Astrocyte (in vitro differentiated cells and primary cell): ENCODE results near the gene RNF207. TPM values are rescaled to one million over a fixed set of nuclear protein-coding genes. Genes with fewer than 3 reads are reported as not detected.

Experiments
- DNase-seq: peaks from one replicate; pipeline ENCODE4 v3.0.0-alpha.2; 2010; ENCODE audit warnings: low read depth
- FAIRE-seq: peaks from 2 replicates; lab custom pipeline; 2011; peaks lifted over from hg19 to GRCh38; lab: Jason Lieb, UNC
- H2AFZ ChIP-seq: 2 replicates; pipeline ENCODE4 v1.6.0; 2012; ENCODE audit warnings: low read depth, low read length, inconsistent platforms
- H3K27ac ChIP-seq: 2 replicates; pipeline ENCODE4 v1.5.1; 2011; ENCODE audit warnings: low read depth, low read length, inconsistent platforms
- H3K27me3 ChIP-seq: 2 replicates; pipeline ENCODE4 v1.6.0; 2011; ENCODE audit warnings: low read length, inconsistent platforms; ENCODE audit not compliant: insufficient read depth
- H3K36me3 ChIP-seq: 2 replicates; pipeline ENCODE4 v1.5.1; 2011; ENCODE audit warnings: low read length, inconsistent platforms; ENCODE audit not compliant: insufficient read depth
- H3K4me1 ChIP-seq: 2 replicates; pipeline ENCODE4 v1.5.1; 2011; ENCODE audit warnings: low read length, inconsistent platforms; ENCODE audit not compliant: insufficient read depth
- H3K4me2 ChIP-seq: 2 replicates; pipeline ENCODE4 v1.6.0; 2012; ENCODE audit warnings: low read length, inconsistent platforms
- H3K4me3 ChIP-seq: 2 replicates; pipeline ENCODE4 v1.5.1; 2011; ENCODE audit warnings: low read depth, mild to moderate bottlenecking, low read length, inconsistent platforms; ENCODE audit not compliant: insufficient read depth
- H3K79me2 ChIP-seq: 2 replicates; pipeline ENCODE4 v1.6.0; 2012; ENCODE audit warnings: mild to moderate bottlenecking, low read length, inconsistent platforms; ENCODE audit not compliant: insufficient read depth
- H3K9ac ChIP-seq: 2 replicates; pipeline ENCODE4 v1.6.0; 2012; ENCODE audit warnings: mild to moderate bottlenecking, low read length, inconsistent platforms
- H3K9me3 ChIP-seq: 2 replicates; pipeline ENCODE4 v1.5.1; 2012; ENCODE audit warnings: low read depth, mild to moderate bottlenecking, low read length, inconsistent platforms; ENCODE audit not compliant: insufficient read depth
- H4K20me1 ChIP-seq: 2 replicates; pipeline ENCODE4 v1.6.0; 2012; ENCODE audit warnings: low read length, inconsistent platforms; ENCODE audit not compliant: insufficient read depth
- H3K27ac Mint-ChIP-seq: one replicate; pipeline ENCODE4 v1.8.0; 2021; ENCODE audit warnings: mild to moderate bottlenecking, mixed read lengths; ENCODE audit not compliant: unreplicated experiment
- H3K27me3 Mint-ChIP-seq: one replicate; pipeline ENCODE4 v1.8.0; 2021; ENCODE audit warnings: low read depth, mixed read lengths; ENCODE audit not compliant: unreplicated experiment
- H3K36me3 Mint-ChIP-seq: one replicate; pipeline ENCODE4 v1.8.0; 2021; ENCODE audit warnings: low read depth, mixed read lengths; ENCODE audit not compliant: unreplicated experiment
- H3K4me1 Mint-ChIP-seq: one replicate; pipeline ENCODE4 v1.8.0; 2021; ENCODE audit warnings: low read depth, mixed read lengths; ENCODE audit not compliant: unreplicated experiment
- H3K4me3 Mint-ChIP-seq: one replicate; pipeline ENCODE4 v1.8.0; 2021; ENCODE audit warnings: mild to moderate bottlenecking, moderate library complexity, mixed read lengths; ENCODE audit not compliant: unreplicated experiment
- H3K9me3 Mint-ChIP-seq: one replicate; pipeline ENCODE4 v1.8.0; 2021; ENCODE audit warnings: mild to moderate bottlenecking, mixed read lengths; ENCODE audit not compliant: unreplicated experiment
- CTCF ChIP-seq: IDR thresholded peaks from 2 replicates; pipeline ENCODE4 v1.5.1; 2011; ENCODE audit warnings: low read depth, mild to moderate bottlenecking, inconsistent platforms, low read length, moderate library complexity; ENCODE audit not compliant: insufficient read depth
- EZH2 ChIP-seq: IDR thresholded peaks from 2 replicates; pipeline ENCODE4 v1.6.1; 2012; ENCODE audit warnings: mild to moderate bottlenecking, low read length, inconsistent platforms; ENCODE audit not compliant: insufficient read depth
- total RNA-seq: library from RNA; stranded (reverse); gene quantifications from 2 replicates; pipeline ENCODE4 v1.2.1, GENCODE V29; 2021

RNF207 gene
- total RNA-seq, 1 donor from 2014 or later, result 4.7 TPM

DNA sequence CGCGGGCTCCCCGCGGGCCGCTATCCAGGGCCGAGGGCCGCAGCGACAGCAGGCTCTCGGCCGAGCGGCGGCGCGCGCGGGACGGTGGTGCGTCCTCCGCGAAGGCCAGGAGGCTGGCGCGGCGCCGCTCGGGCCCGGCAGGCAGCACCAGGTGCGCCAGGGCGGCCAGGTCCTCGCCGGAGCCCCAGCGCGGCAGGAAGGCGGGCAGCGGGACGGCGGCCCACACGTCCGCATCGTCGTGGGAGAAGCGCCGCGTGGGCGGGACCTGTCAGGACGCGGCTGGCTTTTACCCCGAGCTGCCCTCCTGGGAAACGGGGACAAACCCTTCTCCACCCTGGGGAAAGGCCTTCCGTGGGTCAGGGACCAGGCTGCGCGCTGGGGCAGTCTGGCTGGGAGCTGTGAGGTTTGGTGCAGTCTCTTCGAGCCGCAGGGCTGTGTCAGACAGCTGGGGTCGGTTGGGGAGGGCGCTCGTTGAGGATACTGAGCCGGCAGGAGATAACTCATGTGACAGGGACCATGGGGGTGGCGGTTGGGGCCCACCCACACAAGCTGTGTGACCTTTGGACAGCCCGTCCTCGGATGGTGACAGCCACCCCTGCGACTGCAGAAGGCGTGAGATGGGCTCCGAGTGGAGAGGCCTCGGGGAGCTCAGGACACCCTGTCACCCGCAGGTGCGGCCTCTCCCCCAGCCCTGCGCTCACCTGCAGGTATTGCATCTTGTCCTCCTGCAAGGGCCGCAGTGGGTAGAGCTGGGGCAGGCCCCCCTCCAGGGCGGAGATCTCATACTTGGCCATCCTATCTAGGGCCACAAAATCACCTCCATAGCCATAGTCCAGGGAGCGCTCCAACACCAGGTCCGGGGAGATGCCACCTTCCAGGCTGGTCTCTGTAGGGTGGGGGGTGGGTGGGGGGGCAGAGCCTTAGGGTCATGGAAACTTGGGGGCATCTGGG, 44.1 kb downstream of the RNF207 start:
- no peak overlapping the region for H3K27ac ChIP-seq
- H3K27me3 ChIP-seq, result peaks cover 12% of the 10 kb centered on the region
- H3K4me3 ChIP-seq, result no peak overlapping the region
- H3K36me3 ChIP-seq, result no peaks in the 10 kb centered on the region
- Mint-ChIP-seq H3K4me3 (no peak overlapping the region), H3K4me1 (no peaks in the 10 kb centered on the region), H3K9me3 (no peaks in the 10 kb centered on the region), H3K27me3 (peaks cover 52% of the 10 kb centered on the region), H3K36me3 (peaks cover 2% of the 10 kb centered on the region), H3K27ac (peak overlapping the region; percentile 53)
- H4K20me1 ChIP-seq, result peaks cover 15% of the 10 kb centered on the region
- no peaks in the 10 kb centered on the region for H3K9me3 ChIP-seq
- DNase-seq (no peak), FAIRE-seq (no peak)
- H3K9ac ChIP-seq, result no peak overlapping the region
- H3K4me2 ChIP-seq, result peak overlapping the region; percentile 55
- no peak overlapping the region for H2AFZ ChIP-seq
- no peaks in the 10 kb centered on the region for H3K79me2 ChIP-seq
- H3K4me1 ChIP-seq, result no peaks in the 10 kb centered on the region
- peak; percentile 46 for TF ChIP-seq EZH2
- TF ChIP-seq CTCF, result no peak

DNA sequence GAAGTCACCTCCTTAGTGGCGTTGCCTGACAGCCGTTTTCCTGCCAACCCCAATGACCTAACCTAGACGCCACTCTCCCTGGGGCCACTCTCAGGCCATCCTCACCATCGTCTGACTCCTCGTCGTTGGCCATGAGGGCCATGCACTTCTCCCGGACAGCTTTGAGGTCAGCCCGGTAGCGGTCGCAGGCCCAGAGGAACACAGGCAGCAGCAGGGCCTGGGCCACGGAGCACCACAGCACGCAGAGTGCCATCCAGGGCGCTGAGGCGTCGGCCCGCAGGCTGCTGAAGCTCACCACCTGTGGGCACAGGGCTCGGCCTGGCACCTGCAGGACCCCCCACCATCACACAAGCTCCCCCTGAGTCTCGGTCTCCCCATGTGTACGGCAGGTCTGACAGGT, 45.3 kb downstream of the RNF207 start:
- Histone ChIP-seq H3K4me2 (no peak overlapping the region), H3K36me3 (no peaks in the 10 kb centered on the region), H3K9me3 (no peaks in the 10 kb centered on the region), H3K79me2 (no peaks in the 10 kb centered on the region), H3K9ac (no peak overlapping the region), H2AFZ (no peak overlapping the region), H3K27ac (no peak overlapping the region), H3K27me3 (peaks cover 12% of the 10 kb centered on the region), H3K4me1 (no peaks in the 10 kb centered on the region), H3K4me3 (no peak overlapping the region), H4K20me1 (peaks cover 14% of the 10 kb centered on the region)
- H3K4me3 Mint-ChIP-seq, result no peak overlapping the region
- DNase-seq, result no peak
- H3K36me3 Mint-ChIP-seq, result peaks cover 2% of the 10 kb centered on the region
- H3K4me1 Mint-ChIP-seq, result no peaks in the 10 kb centered on the region
- no peaks in the 10 kb centered on the region for H3K9me3 Mint-ChIP-seq
- TF ChIP-seq CTCF (no peak), EZH2 (no peak)
- no peak for FAIRE-seq
- H3K27ac Mint-ChIP-seq, result no peak overlapping the region
- peaks cover 55% of the 10 kb centered on the region for H3K27me3 Mint-ChIP-seq
